GM19099 (cell line): ENCODE data around the gene NDUFV2.

ENCODE experiments used
- POLR2A ChIP-seq: IDR thresholded peaks from 3 replicates; pipeline ENCODE4 v1.6.1; 2011; ENCODE audit warnings: low read depth; ENCODE audit not compliant: insufficient read length; ENCODE audit errors: extremely low read depth

The NDUFV2 gene

DNA sequence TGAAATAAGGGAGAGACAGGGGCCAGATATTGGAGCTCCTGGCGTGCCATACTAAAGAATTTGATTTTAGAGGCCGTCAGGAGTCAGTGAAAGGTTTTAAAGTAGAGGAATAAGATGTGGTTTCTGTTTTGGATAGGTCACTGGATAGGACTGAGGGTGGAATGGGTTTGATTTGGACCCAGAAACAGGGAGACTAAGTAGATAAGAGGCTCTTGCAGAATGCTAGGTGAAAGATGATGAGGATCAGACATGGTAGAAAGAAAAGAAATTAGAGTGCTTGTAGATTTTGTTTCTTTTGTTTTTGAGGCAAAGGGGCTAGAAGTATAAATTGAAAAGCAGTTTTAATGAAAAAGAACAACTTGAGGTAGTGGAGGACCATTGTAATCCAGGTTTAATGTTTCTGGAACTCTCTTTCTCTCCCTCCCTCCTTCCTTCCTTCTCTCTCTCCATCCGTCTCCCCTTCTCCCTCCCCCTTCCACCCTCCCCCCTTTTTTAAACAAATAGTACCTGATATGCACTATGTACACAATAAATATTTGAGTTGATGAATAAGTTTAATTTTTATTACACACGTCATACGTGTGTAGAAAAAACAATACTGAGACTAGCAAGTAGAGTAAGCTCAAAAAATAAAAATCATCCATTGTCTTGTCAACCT is 1.9 kb downstream of the NDUFV2 start:
- TF ChIP-seq POLR2A: no peak

- no peak for TF ChIP-seq POLR2A
Observed at GRCh38 chr18:9105420-9105819, 2.9 kb downstream of the NDUFV2 start.

GRCh38 chr18:9106094-9106493 is 3.6 kb downstream of the NDUFV2 start:
- no peak for TF ChIP-seq POLR2A

DNA sequence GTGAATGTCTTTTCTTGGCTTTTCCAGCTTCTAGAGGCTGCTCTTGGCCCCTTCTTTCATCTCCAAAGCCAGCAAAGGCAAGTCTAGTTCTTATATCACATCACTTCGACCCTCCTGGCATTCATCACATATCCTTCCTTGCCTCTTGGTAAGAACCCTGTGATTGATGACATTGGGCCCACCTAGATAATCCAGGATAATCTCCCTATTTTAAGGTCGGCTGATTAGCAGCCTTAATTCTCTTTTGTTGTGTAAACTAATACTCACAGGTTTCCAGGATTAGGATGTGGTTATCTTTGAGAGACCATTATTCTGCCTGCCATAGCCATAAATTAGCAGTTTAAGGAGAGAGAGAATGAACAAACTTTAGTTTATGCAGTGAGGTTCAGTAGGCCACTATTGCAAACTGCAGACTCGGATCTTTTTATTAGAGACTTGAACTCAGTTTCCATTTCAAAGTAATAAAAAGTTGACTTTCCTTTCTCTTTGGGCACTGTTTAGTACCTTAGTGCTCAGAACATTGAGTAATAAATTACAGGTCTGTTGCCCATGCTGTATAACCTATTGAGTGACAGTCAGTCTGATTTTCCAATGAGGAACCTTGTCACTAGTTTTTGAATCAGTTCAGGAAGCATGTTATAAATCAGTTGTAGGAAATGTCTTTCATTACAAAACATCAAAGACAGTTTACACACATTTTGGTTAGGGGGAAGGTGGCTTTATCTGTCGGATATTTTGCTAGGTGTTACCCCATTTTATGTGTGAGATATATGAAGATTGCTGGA is 4.5 kb downstream of the NDUFV2 start:
- no peak for TF ChIP-seq POLR2A

DNA sequence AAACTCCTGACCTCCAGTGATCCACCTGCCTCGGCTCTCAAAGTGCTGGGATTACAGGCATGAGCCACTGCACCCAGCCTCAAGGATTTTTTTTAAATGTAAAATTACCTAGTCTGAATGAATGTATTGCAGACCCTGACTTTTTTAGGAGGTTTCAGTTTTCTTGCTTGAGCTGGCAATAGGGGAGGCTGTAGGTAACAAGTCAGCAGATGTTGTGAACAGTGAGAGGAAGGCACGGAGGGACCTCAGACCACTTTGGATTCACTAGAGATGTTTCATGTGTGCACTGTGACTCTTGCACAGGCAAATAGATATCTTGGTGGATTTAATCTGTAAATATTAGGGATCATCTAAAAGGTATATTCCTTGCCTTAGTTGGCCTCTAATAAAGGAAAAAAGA is 6.4 kb downstream of the NDUFV2 start:
- no peak for TF ChIP-seq POLR2A

DNA sequence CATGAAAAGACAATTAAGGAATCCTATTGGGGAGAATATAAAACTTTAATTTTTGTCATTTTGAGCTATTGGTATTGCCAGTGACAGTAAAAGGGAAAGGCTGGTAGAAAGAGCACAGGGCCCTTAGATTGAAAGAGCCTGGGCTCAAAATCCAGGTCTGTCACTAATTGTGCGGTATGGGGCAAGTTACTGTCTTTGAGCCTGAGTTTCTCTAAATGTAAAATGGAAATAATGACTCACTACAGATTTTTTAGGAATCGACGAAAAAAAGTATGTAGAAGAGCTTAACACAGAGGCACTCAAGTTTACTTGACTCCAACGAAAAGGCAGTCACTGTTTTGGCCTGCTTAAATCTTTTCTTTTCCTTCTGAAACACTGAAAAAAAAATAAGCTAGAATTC is 7.0 kb downstream of the NDUFV2 start:
- no peak for TF ChIP-seq POLR2A

GRCh38 chr18:9113468-9114149 is 11.1 kb downstream of the NDUFV2 start:
- no peak for TF ChIP-seq POLR2A

- TF ChIP-seq POLR2A: no peak
Observed at GRCh38 chr18:9115984-9116383, 13.5 kb downstream of the NDUFV2 start.

- no peak for TF ChIP-seq POLR2A
Observed at GRCh38 chr18:9117980-9118841, 15.7 kb downstream of the NDUFV2 start.

GRCh38 chr18:9120796-9121195 is 18.3 kb downstream of the NDUFV2 start:
- TF ChIP-seq POLR2A: no peak

- TF ChIP-seq POLR2A: no peak
Observed at GRCh38 chr18:9123520-9123919, 21.0 kb downstream of the NDUFV2 start.

GRCh38 chr18:9124824-9125223 is 22.3 kb downstream of the NDUFV2 start:
- no peak for TF ChIP-seq POLR2A

DNA sequence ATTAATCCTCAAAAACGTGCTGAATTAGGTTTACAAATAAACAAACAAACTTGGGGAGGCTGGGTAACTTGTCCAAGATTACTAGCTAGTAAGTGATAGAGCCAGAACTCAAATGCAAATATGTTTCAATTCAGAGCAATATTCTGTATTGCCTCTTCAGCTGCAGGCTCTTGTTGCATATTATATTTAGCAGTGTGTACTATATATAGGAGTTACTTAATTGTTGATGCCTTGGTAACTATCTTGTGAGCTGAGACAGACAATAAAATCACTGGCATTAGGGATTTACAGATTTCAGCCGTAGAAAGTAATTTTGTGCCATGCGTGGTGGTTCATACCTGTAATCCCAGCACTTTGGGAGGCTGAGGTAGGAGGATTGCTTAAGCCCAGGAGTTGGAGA is 23.8 kb downstream of the NDUFV2 start:
- TF ChIP-seq POLR2A: no peak

- TF ChIP-seq POLR2A: no peak
Observed at GRCh38 chr18:9130195-9130594, 27.7 kb downstream of the NDUFV2 start.

GRCh38 chr18:9130806-9131205 is 28.3 kb downstream of the NDUFV2 start:
- TF ChIP-seq POLR2A: no peak
